Esophagus (tissue), 2 donors: ENCODE measurements around the gene MVD. TPM values are rescaled to one million over a fixed set of nuclear protein-coding genes. Genes with fewer than 3 reads are reported as not detected.

Experiments used
- H3K27ac ChIP-seq, 2 donors: one replicate each; pipeline ENCODE4 v1.5.1; 2013; ENCODE audit warnings: low read depth in 2 of 2, mild to moderate bottlenecking in 2 of 2, inconsistent platforms in 1 of 2, low read length in 1 of 2, moderate library complexity in 1 of 2
- H3K27me3 ChIP-seq, 2 donors: one replicate each; pipeline ENCODE4 v1.6.1; 2013; ENCODE audit warnings: low read length in 2 of 2, control low read depth in 1 of 2, mild to moderate bottlenecking in 1 of 2; ENCODE audit not compliant: insufficient read depth in 2 of 2, control insufficient read depth in 1 of 2
- H3K36me3 ChIP-seq, 2 donors: one replicate each; pipeline ENCODE4 v1.6.1; 2013; ENCODE audit warnings: low read length in 1 of 2; ENCODE audit not compliant: control insufficient read depth in 2 of 2, insufficient read depth in 2 of 2
- H3K4me1 ChIP-seq, 2 donors: one replicate each; pipeline ENCODE4 v1.6.1; 2013; ENCODE audit warnings: low read length in 1 of 2; ENCODE audit not compliant: control insufficient read depth in 2 of 2, insufficient read depth in 2 of 2
- H3K4me3 ChIP-seq, 2 donors: one replicate each; pipeline ENCODE4 v1.5.1; 2013; ENCODE audit warnings: low read length in 2 of 2, mild to moderate bottlenecking in 2 of 2, low read depth in 1 of 2, moderate library complexity in 1 of 2
- H3K9me3 ChIP-seq, 2 donors: one replicate each; pipeline ENCODE4 v1.6.1; 2013; ENCODE audit warnings: mild to moderate bottlenecking in 2 of 2, low read depth in 1 of 2, low read length in 1 of 2, moderate library complexity in 1 of 2; ENCODE audit not compliant: control insufficient read depth in 2 of 2, insufficient read depth in 1 of 2
- WGBS, 2 donors: extraction: QIAGEN DNeasy Blood & Tissue Kit; methylation state at CpG; one replicate each; pipeline ENCODE4 v1.1.7; 2013; 5-methylcytosine and 5-hydroxymethylcytosine counted together
- polyA plus RNA-seq, 2 donors: library from polyadenylated mRNA; stranded (reverse); fragments of 200-250 nt; gene quantifications; one replicate each; pipeline ENCODE4 v1.2.3, GENCODE V29; 2013
- donor health status: healthy with polysubstance abuse.
- donor health status: Bipolar disorder and iron deficiency.

Gene MVD
- polyA plus RNA-seq, 2 donors = 92.5 to 149 TPM

DNA sequence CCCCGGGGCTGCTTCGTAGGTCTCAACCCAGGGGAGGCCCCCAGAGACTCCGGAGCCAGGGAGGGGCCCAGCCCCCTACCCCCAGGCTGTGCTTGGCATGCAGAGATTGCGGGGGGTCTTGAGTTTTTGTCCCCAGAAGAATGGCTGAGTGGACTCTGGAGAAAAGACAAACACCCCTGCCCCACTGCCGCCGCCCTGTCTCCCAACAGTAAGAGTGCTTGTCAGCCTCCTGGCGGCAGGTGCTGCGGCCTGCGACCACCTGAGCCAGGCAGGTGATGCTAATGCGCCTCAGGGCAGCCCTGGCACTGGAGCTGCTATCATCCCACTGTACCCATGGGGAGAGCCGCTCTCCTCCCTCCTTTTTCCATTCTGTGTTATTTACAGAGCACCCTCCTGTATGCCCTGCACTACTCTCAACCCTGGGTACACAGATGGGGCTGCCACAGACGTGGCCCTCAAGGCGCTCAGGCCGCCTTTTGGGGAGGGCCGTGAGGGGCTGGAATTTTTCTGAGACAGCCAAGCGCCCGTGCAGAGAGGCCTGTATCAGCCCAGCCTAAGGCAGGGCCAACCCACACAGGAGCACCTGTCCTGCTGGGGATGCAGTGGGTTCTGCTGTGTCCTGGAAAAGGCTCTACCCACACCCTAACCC, 27.1 kb downstream of the MVD start:
- Histone ChIP-seq H3K9me3 (no peaks in the 10 kb centered on the region), H3K27me3 (peaks cover 0 to 26% of the 10 kb centered on the region in 2 donors), H3K4me1 (peaks cover 0 to 18% of the 10 kb centered on the region in 2 donors), H3K36me3 (peaks cover 0 to 15% of the 10 kb centered on the region in 2 donors), H3K27ac (no peak overlapping the region), H3K4me3 (no peak overlapping the region)
- WGBS, 2 donors = 89 to 92% methylated on average over 17 of the region's 17 CpGs

- peaks cover 0 to 22% of the 10 kb centered on the region in 2 donors for H3K27me3 ChIP-seq
These were observed 27.8 kb downstream of the MVD start for GRCh38 chr16:88634994-88635670.

GRCh38 chr16:88634141-88634993, 28.5 kb downstream of the MVD start:
- Histone ChIP-seq H3K36me3 (peaks cover 0 to 26% of the 10 kb centered on the region in 2 donors), H3K4me3 (peak overlapping the region; percentile 28 to 39), H3K27ac (peak overlapping the region in 1 of 2 donors; percentile 25), H3K27me3 (peaks cover 0 to 15% of the 10 kb centered on the region in 2 donors), H3K9me3 (no peaks in the 10 kb centered on the region), H3K4me1 (peaks cover 0 to 12% of the 10 kb centered on the region in 2 donors)
- 6 to 21% methylated on average over 68 to 82 of the region's 82 CpGs for WGBS, 2 donors

More at GRCh38 chr16:88634994-88635670, 27.8 kb downstream of the MVD start:
- 35 to 61% methylated on average over 21 to 28 of the region's 28 CpGs for WGBS, 2 donors
- Histone ChIP-seq H3K27ac (no peak overlapping the region), H3K4me3 (peak overlapping the region; percentile 28 to 39), H3K36me3 (peaks cover 0 to 21% of the 10 kb centered on the region in 2 donors), H3K9me3 (no peaks in the 10 kb centered on the region), H3K4me1 (peaks cover 0 to 16% of the 10 kb centered on the region in 2 donors)

DNA sequence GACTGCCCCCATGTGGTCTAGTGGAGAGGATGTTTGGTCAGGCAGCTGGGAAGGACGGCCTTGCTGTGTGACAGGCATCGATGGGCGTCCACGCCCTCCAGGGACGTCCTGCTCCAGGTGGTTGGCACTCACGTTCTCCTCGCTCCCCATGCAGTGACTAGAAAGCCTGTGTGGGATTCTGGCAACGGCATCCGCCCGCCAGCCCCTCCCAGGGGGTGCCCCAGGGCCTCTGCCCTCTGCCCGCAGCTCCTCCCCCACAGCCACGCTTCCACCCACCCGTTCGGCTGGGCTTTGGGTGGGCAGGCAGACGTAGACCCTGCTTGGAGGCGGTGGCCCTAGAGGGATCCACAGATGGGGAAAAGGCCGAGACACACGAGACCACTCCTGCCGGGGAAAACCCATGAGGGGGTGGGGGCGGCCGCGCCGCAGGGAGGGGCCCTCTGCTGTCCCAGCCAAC, 29.2 kb downstream of the MVD start:
- Histone ChIP-seq H3K27me3 (peaks cover 0 to 9% of the 10 kb centered on the region in 2 donors), H3K9me3 (no peaks in the 10 kb centered on the region), H3K4me3 (peak overlapping the region in 1 of 2 donors; percentile 39), H3K36me3 (peaks cover 0 to 27% of the 10 kb centered on the region in 2 donors), H3K27ac (no peak overlapping the region), H3K4me1 (peaks cover 0 to 6% of the 10 kb centered on the region in 2 donors)
- WGBS, 2 donors = 27 to 36% methylated on average over 23 of the region's 23 CpGs

- 93% methylated on average over 11 of the region's 11 CpGs for WGBS, 2 donors
- no peak overlapping the region for H3K4me3 ChIP-seq
- peaks cover 0 to 2% of the 10 kb centered on the region in 2 donors for H3K4me1 ChIP-seq
- H3K9me3 ChIP-seq = no peaks in the 10 kb centered on the region
- H3K27ac ChIP-seq = no peak overlapping the region
- H3K27me3 ChIP-seq = peaks cover 0 to 8% of the 10 kb centered on the region in 2 donors
- H3K36me3 ChIP-seq = peaks cover 0 to 38% of the 10 kb centered on the region in 2 donors
These were observed 30.3 kb downstream of the MVD start for GRCh38 chr16:88632587-88632930.

- Histone ChIP-seq H3K9me3 (no peaks in the 10 kb centered on the region), H3K4me1 (peaks cover 0 to 2% of the 10 kb centered on the region in 2 donors), H3K36me3 (peaks cover 0 to 43% of the 10 kb centered on the region in 2 donors), H3K27me3 (peaks cover 0 to 7% of the 10 kb centered on the region in 2 donors), H3K27ac (no peak overlapping the region), H3K4me3 (no peak overlapping the region)
- WGBS, 2 donors = 89 to 91% methylated on average over 25 to 30 of the region's 30 CpGs
These were observed 30.8 kb downstream of the MVD start for GRCh38 chr16:88631920-88632586.

GRCh38 chr16:88631384-88631783, 31.5 kb downstream of the MVD start:
- Histone ChIP-seq H3K27me3 (peaks cover 0 to 3% of the 10 kb centered on the region in 2 donors), H3K27ac (no peak overlapping the region)
- WGBS, 2 donors = 75 to 78% methylated on average over 16 of the region's 16 CpGs

GRCh38 chr16:88630941-88631340, 31.9 kb downstream of the MVD start:
- Histone ChIP-seq H3K9me3 (no peaks in the 10 kb centered on the region), H3K27me3 (peaks cover 0 to 3% of the 10 kb centered on the region in 2 donors), H3K36me3 (peaks cover 0 to 48% of the 10 kb centered on the region in 2 donors), H3K27ac (no peak overlapping the region), H3K4me3 (no peak overlapping the region), H3K4me1 (peaks cover 0 to 2% of the 10 kb centered on the region in 2 donors)
- WGBS, 2 donors = 92 to 93% methylated on average over 23 of the region's 23 CpGs

More at GRCh38 chr16:88631384-88631783, 31.5 kb downstream of the MVD start:
- H3K9me3 ChIP-seq = no peaks in the 10 kb centered on the region
- peaks cover 0 to 48% of the 10 kb centered on the region in 2 donors for H3K36me3 ChIP-seq
- no peak overlapping the region for H3K4me3 ChIP-seq
- peaks cover 0 to 2% of the 10 kb centered on the region in 2 donors for H3K4me1 ChIP-seq

DNA sequence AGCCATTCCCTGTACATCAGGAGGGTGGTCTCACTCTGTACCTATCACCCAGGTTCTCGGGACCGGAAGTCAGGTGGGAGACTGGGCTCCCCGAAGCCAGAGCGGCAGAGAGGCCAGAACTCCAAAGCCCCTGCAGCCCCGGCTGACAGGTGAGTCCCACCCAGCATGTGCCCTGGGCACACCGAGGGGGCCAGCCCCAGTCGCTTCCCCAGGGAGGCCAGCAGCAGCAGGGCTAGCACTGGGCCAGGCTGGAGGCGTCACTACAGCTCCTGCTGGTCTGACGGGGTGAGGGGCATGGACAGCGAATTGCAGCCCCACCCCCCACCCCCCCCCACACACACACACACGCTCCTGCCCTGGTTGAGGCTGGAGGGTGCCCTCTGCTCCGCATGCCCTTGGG, 32.5 kb downstream of the MVD start:
- Histone ChIP-seq H3K27ac (no peak overlapping the region), H3K9me3 (no peaks in the 10 kb centered on the region), H3K36me3 (peaks cover 0 to 48% of the 10 kb centered on the region in 2 donors), H3K4me3 (no peak overlapping the region), H3K4me1 (peaks cover 0 to 2% of the 10 kb centered on the region in 2 donors), H3K27me3 (peaks cover 0 to 3% of the 10 kb centered on the region in 2 donors)
- 89 to 95% methylated on average over 11 to 12 of the region's 12 CpGs for WGBS, 2 donors
